Stimulated activated CD4-positive, alpha-beta T cell treated with anti-CD3 and anti-CD28 coated beads, Interleukin-15, amount 100 ng/mL, for 1 hour (primary cell): ENCODE results near the gene TATDN3.
"Not testable (repeated sequence)": the region's sequence is repeated elsewhere in the genome, so short reads cannot be mapped to it uniquely, and the experiment has no call there.

ENCODE experiments used
- DNase-seq, 2 donors: peaks; one replicate each; pipeline ENCODE4 v3.0.0-alpha.2; 2020; ENCODE audit warnings: low read depth in 1 of 2, low spot score in 1 of 2

Gene TATDN3

DNA sequence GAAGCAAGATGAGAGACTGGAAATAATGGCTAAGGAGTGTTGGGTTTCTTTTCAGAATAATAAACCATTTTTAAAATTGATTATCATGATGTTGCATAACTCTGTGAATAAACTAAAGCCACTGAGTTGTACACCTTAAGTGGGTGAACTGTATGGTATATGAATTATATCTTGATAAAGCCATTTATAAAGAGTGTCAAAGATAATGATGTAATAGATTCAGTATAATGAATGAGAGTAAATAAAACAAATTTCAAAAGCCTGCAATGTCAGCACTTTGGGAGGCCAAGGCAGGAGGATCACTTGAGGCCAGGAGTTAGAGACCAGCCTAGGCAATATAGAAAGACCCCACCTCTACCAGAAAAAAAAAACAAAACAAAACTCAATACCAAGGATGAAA, 16.5 kb upstream of the TATDN3 start:
- DNase-seq: no peak

- no peak for DNase-seq
Measured at GRCh38 chr1:212777151-212777550, 14.5 kb upstream of the TATDN3 start.

GRCh38 chr1:212779086-212779485, 12.6 kb upstream of the TATDN3 start:
- not testable (repeated sequence) for DNase-seq

GRCh38 chr1:212780759-212781158, 10.9 kb upstream of the TATDN3 start:
- no peak for DNase-seq

GRCh38 chr1:212781225-212781624, 10.5 kb upstream of the TATDN3 start:
- DNase-seq: no peak

- no peak for DNase-seq
Measured at GRCh38 chr1:212782422-212783154, 9.1 kb upstream of the TATDN3 start.

DNA sequence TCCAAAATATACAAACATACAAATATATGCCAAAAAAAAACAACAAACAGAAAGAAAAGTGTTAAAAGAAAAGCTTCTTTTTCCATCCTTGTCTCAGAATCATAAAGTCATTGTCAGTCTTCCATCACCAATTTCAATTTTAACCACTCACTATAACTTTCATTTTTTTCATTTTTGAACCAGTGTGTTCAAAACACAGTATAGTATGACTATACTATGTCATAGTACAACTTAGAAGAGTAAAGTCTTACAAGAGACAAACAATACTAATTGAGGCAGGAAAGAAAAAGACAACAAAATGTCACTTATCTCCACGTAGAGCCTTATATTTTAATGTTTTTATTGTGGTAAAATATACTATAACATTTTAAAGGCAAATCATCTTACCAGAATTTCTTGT, 7.7 kb upstream of the TATDN3 start:
- no peak for DNase-seq

- no peak for DNase-seq
Measured at GRCh38 chr1:212785871-212786270, 5.8 kb upstream of the TATDN3 start.

GRCh38 chr1:212791261-212791675, 426 bp upstream of the TATDN3 start:
- DNase-seq: no peak

- no peak for DNase-seq
Measured at GRCh38 chr1:212792396-212792908, 758 bp downstream of the TATDN3 start.

DNA sequence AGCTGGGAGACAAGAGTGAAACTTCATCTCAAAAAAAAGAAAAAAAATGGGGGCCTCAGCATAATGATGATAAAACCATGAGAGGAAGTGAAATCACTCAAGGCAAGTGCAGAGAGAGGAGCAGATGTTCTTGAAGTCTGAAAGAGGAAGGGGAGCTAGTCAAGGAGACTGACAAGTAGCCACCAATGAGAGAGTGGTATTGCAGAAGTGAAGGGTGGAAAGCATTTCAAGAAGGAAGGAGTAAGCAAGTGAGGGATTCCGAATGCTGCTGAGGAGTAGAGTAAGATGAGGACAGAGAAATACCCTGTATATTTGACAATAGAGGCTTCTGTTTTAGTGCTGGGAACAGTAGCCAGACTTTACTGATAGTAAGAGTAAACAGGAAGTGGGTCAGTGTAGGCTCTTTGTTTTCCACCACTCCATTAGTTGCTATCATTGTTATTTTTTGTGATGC, 2.9 kb downstream of the TATDN3 start:
- no peak for DNase-seq

DNA sequence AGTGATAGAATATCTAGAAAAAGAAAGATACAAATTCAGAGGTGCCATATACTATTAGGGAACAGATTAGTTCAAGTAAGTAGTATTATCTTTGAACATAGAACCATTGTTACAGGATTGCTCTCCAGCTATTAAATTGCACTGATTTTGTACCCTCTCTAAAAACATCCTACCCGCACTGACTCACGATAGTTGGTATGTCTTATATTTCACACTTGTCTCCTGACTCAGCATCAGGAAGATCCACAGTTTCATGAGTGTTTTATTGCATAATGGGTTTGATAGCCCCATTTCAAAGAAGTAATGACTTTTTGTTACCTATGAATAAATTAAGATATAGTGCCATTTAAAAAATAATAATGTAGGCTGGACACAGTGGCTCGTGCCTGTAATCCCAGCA, 6.0 kb downstream of the TATDN3 start:
- no peak for DNase-seq

DNA sequence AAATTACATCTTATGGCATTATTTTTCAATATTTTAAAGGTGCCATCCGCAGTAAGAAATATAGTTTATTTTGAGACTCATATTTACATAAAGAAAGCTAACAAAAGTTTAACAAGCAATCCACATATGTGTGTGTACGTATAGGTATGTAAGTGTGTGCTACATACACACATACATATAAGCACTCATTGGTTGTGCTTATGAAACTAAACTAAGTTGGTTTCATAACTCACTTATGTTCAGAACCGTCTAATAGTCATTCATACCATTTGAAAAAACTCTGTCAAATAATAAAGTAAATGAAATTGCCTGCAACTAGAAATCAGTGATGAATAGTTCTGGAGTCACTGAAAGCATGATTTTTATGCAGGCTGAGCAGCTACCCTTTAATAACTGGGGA, 14.1 kb downstream of the TATDN3 start:
- DNase-seq: no peak

DNA sequence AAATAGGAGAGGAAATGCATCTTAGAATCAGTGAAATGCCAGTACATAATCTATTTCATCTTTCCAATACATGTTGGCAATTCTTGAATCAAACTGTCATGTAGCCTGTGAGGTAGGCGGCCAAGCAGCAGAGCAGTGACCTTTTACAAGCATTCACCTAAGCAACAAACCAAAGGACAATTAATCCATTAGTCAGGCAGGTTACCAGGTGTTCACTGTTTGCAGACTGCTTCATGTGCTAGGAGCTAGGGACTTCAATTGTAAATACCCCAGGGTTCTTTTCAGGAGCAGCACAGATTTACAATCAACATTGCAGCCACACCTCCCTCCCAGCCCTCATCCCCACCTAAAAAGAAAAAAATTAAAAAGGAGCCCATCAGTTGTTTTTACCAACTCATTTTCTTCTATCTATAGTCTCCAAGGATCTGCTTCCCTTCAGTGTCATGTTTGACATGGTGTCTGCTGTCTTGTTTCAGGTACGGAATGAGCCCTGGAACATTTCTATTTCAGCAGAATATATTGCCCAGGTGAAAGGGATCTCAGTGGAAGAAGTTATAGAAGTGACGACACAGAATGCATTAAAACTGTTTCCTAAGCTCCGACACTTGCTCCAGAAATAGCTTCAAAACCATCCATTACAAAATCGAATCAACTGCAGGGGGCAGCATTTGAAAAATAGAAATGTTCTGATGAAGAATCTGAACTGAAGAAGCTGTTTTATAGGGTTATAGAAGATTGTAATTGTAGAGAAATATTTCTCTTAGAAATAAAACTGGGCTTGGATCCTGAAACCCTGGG, 23.0 kb downstream of the TATDN3 start:
- DNase-seq: no peak

GRCh38 chr1:212816567-212817278, 25.0 kb downstream of the TATDN3 start:
- DNase-seq: no peak

GRCh38 chr1:212819726-212820125, 28.0 kb downstream of the TATDN3 start:
- DNase-seq: no peak

DNA sequence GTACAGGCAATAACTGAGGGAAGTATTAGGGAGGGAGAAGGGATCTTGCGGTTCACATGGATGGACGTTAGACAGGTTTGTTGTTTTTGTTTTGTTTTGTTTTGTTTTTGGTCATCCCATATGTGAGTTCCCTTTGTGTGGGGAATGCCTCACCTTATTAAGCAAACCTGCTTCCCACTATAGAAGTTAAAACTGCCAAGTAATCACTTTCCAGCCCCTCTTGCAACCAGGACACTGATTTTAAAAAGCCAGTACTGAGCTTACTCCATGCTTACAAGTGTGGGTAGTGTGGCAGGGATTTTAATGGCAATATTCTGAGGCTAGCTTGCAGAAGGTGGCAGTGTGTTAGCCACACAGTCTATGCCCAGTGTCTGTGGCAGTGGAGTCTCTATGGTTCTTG, 29.3 kb downstream of the TATDN3 start:
- DNase-seq: no peak

DNA sequence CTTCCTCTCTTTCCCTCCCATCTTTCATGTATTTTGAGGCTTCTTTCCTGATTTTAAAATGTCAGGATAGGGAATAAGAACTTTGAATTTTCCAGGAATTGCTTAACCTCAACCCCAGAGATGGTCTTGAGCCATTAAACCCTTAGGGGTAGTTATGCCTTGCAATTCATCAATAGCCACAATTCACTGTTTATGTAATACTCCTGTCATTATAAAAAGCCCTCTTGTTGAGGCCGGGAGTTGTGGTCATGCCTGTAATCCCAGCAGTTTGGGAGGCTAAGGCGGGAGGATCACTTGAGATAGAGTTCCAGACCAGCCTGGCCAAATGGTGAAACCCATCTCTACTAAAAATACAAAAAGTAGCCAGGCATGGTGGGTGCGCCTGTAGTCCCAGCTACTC, 31.3 kb downstream of the TATDN3 start:
- no peak for DNase-seq

DNA sequence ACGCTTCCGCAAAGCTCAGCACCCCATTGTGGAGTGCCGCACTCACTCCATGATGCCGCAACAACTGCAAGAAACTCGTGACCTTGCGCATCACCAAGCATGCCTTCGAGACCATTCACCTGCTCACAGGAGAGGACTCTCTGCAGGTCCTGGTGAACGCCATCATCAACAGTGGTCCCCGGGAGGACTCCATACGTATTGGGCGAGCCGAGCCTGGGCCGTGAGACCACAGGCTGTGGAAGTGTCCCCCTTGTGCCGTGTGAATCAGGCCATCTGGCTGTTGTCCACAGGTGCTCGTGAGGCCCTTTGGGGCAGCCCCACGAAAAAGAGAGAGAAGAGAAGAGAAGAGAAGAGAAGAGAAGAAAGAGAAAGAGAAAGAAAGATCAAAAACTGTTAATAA, 32.5 kb downstream of the TATDN3 start:
- DNase-seq: no peak

- no peak for DNase-seq
Measured at GRCh38 chr1:212825798-212826452, 34.2 kb downstream of the TATDN3 start.

GRCh38 chr1:212827171-212827776, 35.6 kb downstream of the TATDN3 start:
- no peak for DNase-seq
